ENCODE data around the gene GHR. TPM values are rescaled to one million over a fixed set of nuclear protein-coding genes. Genes with fewer than 3 reads are reported as not detected.
"Not testable (repeated sequence)": the region's sequence is repeated elsewhere in the genome, so short reads cannot be mapped to it uniquely, and the experiment has no call there.

GHR gene
- total RNA-seq, 1 donor from 2014 or later, result 2.3 TPM

- Histone ChIP-seq H3K4me2 (ENCODE audit: low read length) (no peak overlapping the region), H3K27ac (ENCODE audit: low read depth, low read length) (no peak overlapping the region), H3K36me3 (ENCODE audit: insufficient read depth, low read length) (no peaks in the 10 kb centered on the region), H4K20me1 (ENCODE audit: insufficient read depth, low read length) (no peaks in the 10 kb centered on the region), H3K9ac (ENCODE audit: low read length) (no peak overlapping the region), H3K27me3 (ENCODE audit: insufficient read depth, low read length) (no peaks in the 10 kb centered on the region), H3K4me1 (ENCODE audit: insufficient read depth, low read length) (peaks cover 4% of the 10 kb centered on the region), H3K4me3 (ENCODE audit: insufficient read depth, low read depth, low read length) (no peak overlapping the region), H3K79me2 (ENCODE audit: insufficient read depth, low read length) (no peaks in the 10 kb centered on the region), H3K9me3 (ENCODE audit: insufficient read depth, low read depth, low read length) (no peaks in the 10 kb centered on the region), H2AFZ (ENCODE audit: low read depth, low read length) (no peak overlapping the region)
- H3K27ac Mint-ChIP-seq (ENCODE audit: unreplicated experiment), result no peak overlapping the region
- DNase-seq (ENCODE audit: low read depth), result no peak
- no peaks in the 10 kb centered on the region for H3K4me1 Mint-ChIP-seq (ENCODE audit: low read depth, unreplicated experiment)
- no peak overlapping the region for H3K4me3 Mint-ChIP-seq (ENCODE audit: unreplicated experiment)
- H3K36me3 Mint-ChIP-seq (ENCODE audit: low read depth, unreplicated experiment), result no peaks in the 10 kb centered on the region
- TF ChIP-seq EZH2 (IDR thresholded peaks at IDR 0.05; ENCODE audit: insufficient read depth, low read length), result no peak
- TF ChIP-seq, protein P1, sequence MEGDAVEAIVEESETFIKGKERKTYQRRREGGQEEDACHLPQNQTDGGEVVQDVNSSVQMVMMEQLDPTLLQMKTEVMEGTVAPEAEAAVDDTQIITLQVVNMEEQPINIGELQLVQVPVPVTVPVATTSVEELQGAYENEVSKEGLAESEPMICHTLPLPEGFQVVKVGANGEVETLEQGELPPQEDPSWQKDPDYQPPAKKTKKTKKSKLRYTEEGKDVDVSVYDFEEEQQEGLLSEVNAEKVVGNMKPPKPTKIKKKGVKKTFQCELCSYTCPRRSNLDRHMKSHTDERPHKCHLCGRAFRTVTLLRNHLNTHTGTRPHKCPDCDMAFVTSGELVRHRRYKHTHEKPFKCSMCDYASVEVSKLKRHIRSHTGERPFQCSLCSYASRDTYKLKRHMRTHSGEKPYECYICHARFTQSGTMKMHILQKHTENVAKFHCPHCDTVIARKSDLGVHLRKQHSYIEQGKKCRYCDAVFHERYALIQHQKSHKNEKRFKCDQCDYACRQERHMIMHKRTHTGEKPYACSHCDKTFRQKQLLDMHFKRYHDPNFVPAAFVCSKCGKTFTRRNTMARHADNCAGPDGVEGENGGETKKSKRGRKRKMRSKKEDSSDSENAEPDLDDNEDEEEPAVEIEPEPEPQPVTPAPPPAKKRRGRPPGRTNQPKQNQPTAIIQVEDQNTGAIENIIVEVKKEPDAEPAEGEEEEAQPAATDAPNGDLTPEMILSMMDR (IDR thresholded peaks at IDR 0.05; ENCODE audit: insufficient read depth, low read depth, low read length), result no peak
- no peaks in the 10 kb centered on the region for H3K27me3 Mint-ChIP-seq (ENCODE audit: low read depth, unreplicated experiment)
- no peaks in the 10 kb centered on the region for H3K9me3 Mint-ChIP-seq (ENCODE audit: unreplicated experiment)
- no peak for FAIRE-seq
These were observed 149.1 kb downstream of the GHR start for GRCh38 chr5:42572313-42572712.

DNA sequence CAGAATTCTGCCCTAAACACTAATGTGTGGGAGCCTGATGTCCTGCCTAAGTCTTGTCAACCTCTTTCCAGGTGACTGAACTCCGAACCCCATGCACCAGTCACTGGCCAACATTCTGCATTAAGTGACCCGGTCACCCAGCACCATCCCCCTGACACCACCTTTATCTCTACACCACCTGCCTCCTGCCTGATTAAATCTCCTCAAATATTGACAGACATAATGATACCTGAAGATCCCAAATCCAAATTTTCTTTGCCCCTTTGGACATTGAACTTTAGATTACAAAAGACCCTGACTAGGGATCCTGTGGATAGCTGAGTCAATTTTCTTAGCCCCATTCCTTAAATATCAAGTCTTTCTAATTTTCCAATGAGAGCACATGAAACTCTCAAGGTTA is 150.1 kb downstream of the GHR start:
- no peaks in the 10 kb centered on the region for H3K79me2 ChIP-seq (ENCODE audit: insufficient read depth, low read length)
- H3K4me2 ChIP-seq (ENCODE audit: low read length), result no peak overlapping the region
- Mint-ChIP-seq H3K4me1 (ENCODE audit: low read depth, unreplicated experiment) (no peaks in the 10 kb centered on the region), H3K27me3 (ENCODE audit: low read depth, unreplicated experiment) (no peaks in the 10 kb centered on the region), H3K9me3 (ENCODE audit: unreplicated experiment) (no peaks in the 10 kb centered on the region), H3K4me3 (ENCODE audit: unreplicated experiment) (no peak overlapping the region), H3K36me3 (ENCODE audit: low read depth, unreplicated experiment) (no peaks in the 10 kb centered on the region), H3K27ac (ENCODE audit: unreplicated experiment) (no peak overlapping the region)
- H2AFZ ChIP-seq (ENCODE audit: low read depth, low read length), result no peak overlapping the region
- DNase-seq (ENCODE audit: low read depth) (no peak), FAIRE-seq (no peak)
- H3K9me3 ChIP-seq (ENCODE audit: insufficient read depth, low read depth, low read length), result no peaks in the 10 kb centered on the region
- no peaks in the 10 kb centered on the region for H4K20me1 ChIP-seq (ENCODE audit: insufficient read depth, low read length)
- no peak overlapping the region for H3K4me3 ChIP-seq (ENCODE audit: insufficient read depth, low read depth, low read length)
- H3K4me1 ChIP-seq (ENCODE audit: insufficient read depth, low read length), result peaks cover 4% of the 10 kb centered on the region
- H3K9ac ChIP-seq (ENCODE audit: low read length), result no peak overlapping the region
- H3K27me3 ChIP-seq (ENCODE audit: insufficient read depth, low read length), result no peaks in the 10 kb centered on the region
- no peaks in the 10 kb centered on the region for H3K36me3 ChIP-seq (ENCODE audit: insufficient read depth, low read length)
- TF ChIP-seq EZH2 (IDR thresholded peaks at IDR 0.05; ENCODE audit: insufficient read depth, low read length), result no peak
- TF ChIP-seq, protein P1 (IDR thresholded peaks at IDR 0.05; ENCODE audit: insufficient read depth, low read depth, low read length), result no peak
- H3K27ac ChIP-seq (ENCODE audit: low read depth, low read length), result no peak overlapping the region

- not testable (repeated sequence) for H3K9me3 Mint-ChIP-seq (ENCODE audit: unreplicated experiment); H2AFZ ChIP-seq (ENCODE audit: low read depth, low read length); H3K36me3 ChIP-seq (ENCODE audit: insufficient read depth, low read length); H3K4me1 ChIP-seq (ENCODE audit: insufficient read depth, low read length); H3K27me3 Mint-ChIP-seq (ENCODE audit: low read depth, unreplicated experiment); H3K4me2 ChIP-seq (ENCODE audit: low read length); DNase-seq (ENCODE audit: low read depth); H4K20me1 ChIP-seq (ENCODE audit: insufficient read depth, low read length); H3K27ac Mint-ChIP-seq (ENCODE audit: unreplicated experiment); H3K36me3 Mint-ChIP-seq (ENCODE audit: low read depth, unreplicated experiment); H3K27me3 ChIP-seq (ENCODE audit: insufficient read depth, low read length); H3K9ac ChIP-seq (ENCODE audit: low read length); H3K4me3 Mint-ChIP-seq (ENCODE audit: unreplicated experiment); H3K79me2 ChIP-seq (ENCODE audit: insufficient read depth, low read length); H3K4me3 ChIP-seq (ENCODE audit: insufficient read depth, low read depth, low read length); H3K9me3 ChIP-seq (ENCODE audit: insufficient read depth, low read depth, low read length); H3K27ac ChIP-seq (ENCODE audit: low read depth, low read length); H3K4me1 Mint-ChIP-seq (ENCODE audit: low read depth, unreplicated experiment); FAIRE-seq
These were observed 152.7 kb downstream of the GHR start for GRCh38 chr5:42575914-42576313.

DNA sequence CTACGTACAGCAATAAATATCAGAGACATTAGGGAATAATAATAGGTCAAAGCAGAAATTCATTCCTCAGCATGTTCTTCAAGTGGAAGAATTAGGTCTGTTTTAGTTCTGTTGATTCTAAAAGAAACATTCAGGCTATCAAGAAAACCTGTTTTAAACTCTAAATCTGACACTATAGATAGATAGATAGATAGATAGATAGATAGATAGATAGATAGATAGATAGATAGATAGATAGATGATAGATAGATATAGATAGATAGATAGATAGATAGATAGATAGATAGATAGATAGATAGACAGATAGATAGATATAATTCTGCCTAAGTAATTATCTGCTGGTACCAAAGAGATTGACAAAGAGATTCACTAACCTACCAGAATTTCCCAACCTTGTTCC is 155.7 kb downstream of the GHR start:
- H3K79me2 ChIP-seq (ENCODE audit: insufficient read depth, low read length); H3K9me3 Mint-ChIP-seq (ENCODE audit: unreplicated experiment); H3K27ac ChIP-seq (ENCODE audit: low read depth, low read length); H3K27me3 ChIP-seq (ENCODE audit: insufficient read depth, low read length); H3K4me1 Mint-ChIP-seq (ENCODE audit: low read depth, unreplicated experiment); FAIRE-seq; H3K36me3 ChIP-seq (ENCODE audit: insufficient read depth, low read length); H3K27me3 Mint-ChIP-seq (ENCODE audit: low read depth, unreplicated experiment); H3K9ac ChIP-seq (ENCODE audit: low read length); H3K4me2 ChIP-seq (ENCODE audit: low read length); H2AFZ ChIP-seq (ENCODE audit: low read depth, low read length); H3K36me3 Mint-ChIP-seq (ENCODE audit: low read depth, unreplicated experiment); H3K9me3 ChIP-seq (ENCODE audit: insufficient read depth, low read depth, low read length); H3K27ac Mint-ChIP-seq (ENCODE audit: unreplicated experiment); DNase-seq (ENCODE audit: low read depth); H3K4me1 ChIP-seq (ENCODE audit: insufficient read depth, low read length); H3K4me3 Mint-ChIP-seq (ENCODE audit: unreplicated experiment); H3K4me3 ChIP-seq (ENCODE audit: insufficient read depth, low read depth, low read length); H4K20me1 ChIP-seq (ENCODE audit: insufficient read depth, low read length): not testable (repeated sequence)
